K562 (cell line): Measurements from ENCODE around the gene PACRG. TPM values are rescaled to one million over a fixed set of nuclear protein-coding genes. Genes with fewer than 3 reads are reported as not detected.

Experiments
- DIDO1 ChIP-seq: fragments of 450-650 bp; IDR thresholded peaks from 2 replicates; pipeline ENCODE4 v1.6.1; 2016; ENCODE audit warnings: low read depth, missing biosample characterization, missing genetic modification characterization
- HNRNPLL ChIP-seq: fragments of 200-400 bp; formaldehyde crosslinking; IDR thresholded peaks from 2 replicates; pipeline ENCODE4 v1.6.1; 2017; ENCODE audit warnings: low read length, low read depth, mild to moderate bottlenecking; ENCODE audit not compliant: poor library complexity, severe bottlenecking
- KDM1A ChIP-seq, 2 experiments: fragments of 450-650 bp; IDR thresholded peaks; 2 replicates each; pipeline ENCODE4 v1.6.1; 2016; ENCODE audit warnings: mild to moderate bottlenecking in 2 of 2
- MLLT1 ChIP-seq, 2 experiments: fragments of 450-650 bp; IDR thresholded peaks; 2 replicates each; pipeline ENCODE4 v1.6.1; 2016
- MYNN ChIP-seq, 2 experiments: sonication (generic); formaldehyde crosslinking in 1 of 2; IDR thresholded peaks; 2 replicates each; pipeline versions ENCODE4 v1.5.0 to v1.6.1; 2016 to 2020; ENCODE audit warnings: antibody characterized with exemption in 1 of 2, missing genetic modification reagents in 1 of 2
- NCOA6 ChIP-seq: fragments of 450-650 bp; IDR thresholded peaks from 2 replicates; pipeline ENCODE4 v1.6.1; 2017; ENCODE audit warnings: mild to moderate bottlenecking
- NFYB ChIP-seq: IDR thresholded peaks from 2 replicates; pipeline ENCODE4 v1.6.1; 2011; ENCODE audit warnings: mild to moderate bottlenecking, moderate library complexity; ENCODE audit not compliant: insufficient read length; ENCODE audit errors: extremely low read depth
- PBX2 ChIP-seq, 2 experiments: IDR thresholded peaks in 1 of 2; conservative IDR thresholded peaks in 1 of 2; 2 replicates each; pipeline ENCODE4 v1.6.1; 2016; ENCODE audit warnings: low read depth in 2 of 2, mild to moderate bottlenecking in 1 of 2, missing compliant biosample characterization in 1 of 2, missing genetic modification characterization in 1 of 2, moderate library complexity in 1 of 2
- PCBP1 ChIP-seq: fragments of 200-400 bp; formaldehyde crosslinking; IDR thresholded peaks from 2 replicates; pipeline ENCODE4 v1.6.1; 2018; ENCODE audit warnings: mild to moderate bottlenecking, low read depth, low read length; ENCODE audit not compliant: poor library complexity, severe bottlenecking
- PHF20 ChIP-seq: fragments of 450-650 bp; IDR thresholded peaks from 2 replicates; pipeline ENCODE4 v1.6.1; 2018; ENCODE audit not compliant: partially characterized antibody
- POLR3G ChIP-seq: IDR thresholded peaks from 2 replicates; pipeline ENCODE4 v1.6.1; 2011; ENCODE audit not compliant: insufficient read length, insufficient replicate concordance; ENCODE audit errors: extremely low read depth
- RERE ChIP-seq: sonication (generic); formaldehyde crosslinking; IDR thresholded peaks from 2 replicates; pipeline ENCODE4 v1.8.0; 2023; ENCODE audit warnings: missing genetic modification reagents, mild to moderate bottlenecking, borderline replicate concordance
- SNIP1 ChIP-seq: fragments of 450-650 bp; IDR thresholded peaks from 2 replicates; pipeline ENCODE4 v1.7.1; 2017; ENCODE audit warnings: low read depth, mild to moderate bottlenecking
- TCF3 ChIP-seq: sonication (generic); formaldehyde crosslinking; IDR thresholded peaks from 2 replicates; pipeline ENCODE4 v1.4.0; 2020; ENCODE audit warnings: mild to moderate bottlenecking, missing genetic modification reagents
- ZZZ3 ChIP-seq: fragments of 450-650 bp; IDR thresholded peaks from 2 replicates; pipeline ENCODE4 v1.6.1; 2016; ENCODE audit warnings: antibody characterized with exemption, mild to moderate bottlenecking, moderate library complexity
- polyA plus RNA-seq, 8 experiments: library from polyadenylated mRNA; depleted of rRNA in 4 of 8; stranded (reverse) in 5 of 8; unstranded in 3 of 8; fragments of >200 nt; fragmentation: Nextera tagmentation in 2 of 8; fragmentation: Illumina TruSeq in 1 of 8; extraction: Ambion mirVana in 2 of 8; extraction: Trizol in 1 of 8; gene quantifications; 2 replicates each; pipeline versions ENCODE4 v1.2.1 to v1.2.3, GENCODE V29; 2011 to 2014; ENCODE audit warnings: inconsistent platforms in 1 of 8, missing spikeins in 1 of 8
- total RNA-seq, 7 experiments: library from RNA; depleted of rRNA in 6 of 7; stranded (reverse); fragments of >200 nt in 6 of 7; fragmentation: Illumina TruSeq in 2 of 7; extraction: Trizol in 2 of 7; gene quantifications; 2 replicates each; pipeline versions ENCODE4 v1.2.1 to v1.2.3, GENCODE V29; 2011 to 2021; ENCODE audit warnings: low replicate concordance in 1 of 7

PACRG gene
- total and polyA plus RNA-seq, 9 of the 15 experiments (the other 6 are each of a cell fraction or from before 2014, with no cell fraction given): 0.04 TPM; not detected in 8

GRCh38 chr6:162727322-162728182 is at the start of gene PACRG, which contains the start of gene PRKN (continued):
- TF ChIP-seq MYNN (IDR thresholded peaks at IDR 0.05): no peak
- TF ChIP-seq MYNN (CRISPR knock-in tag; IDR thresholded peaks at IDR 0.05): no peak; the same call in 1 of the 2 replicates
- no peak for TF ChIP-seq HNRNPLL
- TF ChIP-seq PHF20: peak; percentile 81
- TF ChIP-seq NFYB: no peak
- no peak for TF ChIP-seq PBX2 (CRISPR knock-in tag; IDR thresholded peaks at IDR 0.05; ENCODE audit: low read depth)
- no peak for TF ChIP-seq PBX2 (tag; conservative IDR thresholded peaks at IDR 0.05; ENCODE audit: low read depth)
- no peak for TF ChIP-seq TCF3 (CRISPR knock-in tag)
- TF ChIP-seq KDM1A (IDR thresholded peaks at IDR 0.05): no peak
- no peak for TF ChIP-seq ZZZ3
- no peak for TF ChIP-seq DIDO1 (tag)
- peak; percentile 77 for TF ChIP-seq NCOA6
- TF ChIP-seq POLR3G: no peak
- no peak for TF ChIP-seq MLLT1 (IDR thresholded peaks at IDR 0.05)
- peak; percentile 65 for TF ChIP-seq PCBP1
- no peak for TF ChIP-seq RERE (CRISPR knock-in tag)
- TF ChIP-seq SNIP1: no peak
